ENCODE measurements around the gene NPLOC4. TPM values are rescaled to one million over a fixed set of nuclear protein-coding genes. Genes with fewer than 3 reads are reported as not detected.
"Not testable (repeated sequence)": the region's sequence is repeated elsewhere in the genome, so short reads cannot be mapped to it uniquely, and the experiment has no call there.

Gene NPLOC4
- total RNA-seq, 1 experiment from 2014 or later = 139 TPM

DNA sequence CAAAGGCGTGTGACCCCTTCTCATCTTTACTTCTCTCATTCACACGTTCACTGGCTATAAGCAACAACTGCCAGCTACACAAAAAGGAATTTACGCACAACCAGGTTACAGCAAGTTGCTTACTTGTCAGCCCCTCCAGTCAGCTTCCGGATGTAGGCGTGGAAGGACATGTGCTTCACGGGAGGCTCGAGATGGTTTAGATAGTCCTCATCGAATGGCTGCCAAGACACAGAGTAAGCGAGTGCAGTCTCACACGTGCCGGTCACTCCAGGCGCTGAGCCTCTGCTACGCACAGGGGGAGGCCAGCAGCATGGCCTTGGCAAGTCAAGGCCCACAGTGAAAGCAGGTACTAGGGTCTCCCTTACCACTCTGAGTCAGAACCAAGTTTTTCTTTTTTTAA lies 28.3 kb downstream of the NPLOC4 start:
- in situ Hi-C loops (cut with HindIII; ENCODE audit: low pct_unique_long_range_greater_than_20kb, low sequenced_read_pairs) = no loop called here
- DNase-seq (ENCODE audit: low read depth, low spot score) = no peak

DNA sequence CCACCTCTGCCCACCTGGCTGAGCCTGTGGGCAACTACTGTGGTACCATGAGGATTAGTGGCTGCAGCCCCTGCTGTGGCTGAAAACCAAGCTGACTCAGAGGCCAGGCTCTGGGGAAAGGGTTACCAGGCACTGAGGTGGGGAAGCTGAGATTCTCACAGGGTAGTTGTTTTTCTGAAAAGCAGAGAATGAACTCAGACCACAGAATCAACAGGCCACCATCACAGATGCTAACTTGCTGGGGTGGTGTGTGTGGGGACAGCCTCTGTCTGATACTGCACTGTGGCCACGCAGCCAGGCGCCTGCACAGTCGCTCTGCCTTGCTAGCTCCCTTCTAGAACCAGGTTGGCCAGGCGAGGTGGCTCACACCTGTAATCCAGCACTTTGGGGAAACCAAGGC lies 28.8 kb downstream of the NPLOC4 start:
- in situ Hi-C loops (cut with HindIII; ENCODE audit: low pct_unique_long_range_greater_than_20kb, low sequenced_read_pairs) = no loop called here
- DNase-seq (ENCODE audit: low read depth, low spot score) = no peak

GRCh38 chr17:81607431-81607830 lies 29.5 kb downstream of the NPLOC4 start:
- no peak for DNase-seq (ENCODE audit: low read depth, low spot score)
- in situ Hi-C loops (cut with HindIII; ENCODE audit: low pct_unique_long_range_greater_than_20kb, low sequenced_read_pairs) = no loop called here

DNA sequence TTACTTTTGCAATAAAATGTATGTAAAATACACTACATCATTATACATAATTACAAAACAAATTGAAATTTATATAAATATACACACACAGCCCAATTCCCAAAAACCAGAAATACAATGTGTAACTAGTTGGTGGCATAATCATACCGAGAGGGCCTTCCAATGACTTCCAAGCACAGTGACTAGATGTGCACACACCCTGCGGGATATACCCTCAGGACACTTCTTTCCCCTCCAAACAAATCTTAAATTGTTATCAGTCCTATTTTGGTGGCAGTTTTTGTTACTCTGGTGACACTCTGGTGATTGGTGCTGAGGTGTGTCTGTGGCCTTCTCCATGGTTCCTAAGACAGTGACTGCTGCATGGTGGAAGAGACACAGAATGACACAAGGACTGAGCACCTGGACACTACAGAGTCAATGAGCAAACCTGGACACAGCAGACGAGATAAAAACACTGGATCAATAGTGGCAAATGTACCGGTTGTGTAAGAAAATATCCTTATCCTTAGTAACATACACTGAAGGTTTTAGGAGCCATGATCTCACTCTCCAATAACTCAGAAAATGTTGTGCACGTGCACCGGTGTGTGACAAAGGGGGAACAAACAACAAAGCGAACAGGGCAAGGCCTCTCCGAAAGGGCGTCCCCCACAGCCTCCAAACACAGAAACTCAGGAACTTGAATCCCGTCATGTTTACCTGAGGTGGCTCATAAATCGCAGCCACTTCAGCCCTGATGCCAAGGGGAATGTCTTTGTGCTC lies 32.9 kb downstream of the NPLOC4 start:
- in situ Hi-C loops (cut with HindIII; ENCODE audit: low pct_unique_long_range_greater_than_20kb, low sequenced_read_pairs) = no loop called here
- no peak for DNase-seq (ENCODE audit: low read depth, low spot score)

DNA sequence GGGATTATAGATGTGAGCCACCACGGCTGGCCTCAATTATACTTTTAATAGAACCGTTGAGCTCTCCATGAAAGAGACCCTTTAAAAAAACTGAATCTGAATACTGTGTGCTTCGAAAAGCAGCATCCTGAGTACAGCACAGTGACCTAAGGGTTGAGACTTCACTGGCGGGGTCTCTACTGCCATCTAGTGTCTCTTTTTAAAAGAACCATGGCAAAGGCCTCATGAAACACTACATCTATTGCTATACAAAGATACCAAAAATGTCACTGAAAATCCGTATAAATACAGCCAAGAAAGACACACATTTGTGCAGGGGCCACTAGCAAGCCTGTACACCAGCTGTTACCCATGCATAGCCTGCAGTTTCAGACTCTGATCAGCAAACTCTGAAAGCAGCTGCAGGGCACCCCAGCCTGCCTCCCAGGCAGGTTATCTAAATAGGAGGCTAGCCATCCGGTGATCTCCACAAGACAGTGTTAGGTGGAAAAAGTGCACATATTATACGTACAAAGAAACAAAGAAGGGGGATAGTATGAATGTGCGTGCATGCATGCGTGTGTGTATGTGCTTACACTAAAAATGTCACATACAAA lies 35.3 kb downstream of the NPLOC4 start:
- DNase-seq (ENCODE audit: low read depth, low spot score) = peak; percentile 91

GRCh38 chr17:81599719-81600486 lies 37.0 kb downstream of the NPLOC4 start:
- no peak for DNase-seq (ENCODE audit: low read depth, low spot score)
- in situ Hi-C loops (cut with HindIII; ENCODE audit: low pct_unique_long_range_greater_than_20kb, low sequenced_read_pairs) = no loop called here

More for the DNA sequence above, 35.3 kb downstream of the NPLOC4 start:
- in situ Hi-C loops (cut with HindIII; ENCODE audit: low pct_unique_long_range_greater_than_20kb, low sequenced_read_pairs) = no loop called here

DNA sequence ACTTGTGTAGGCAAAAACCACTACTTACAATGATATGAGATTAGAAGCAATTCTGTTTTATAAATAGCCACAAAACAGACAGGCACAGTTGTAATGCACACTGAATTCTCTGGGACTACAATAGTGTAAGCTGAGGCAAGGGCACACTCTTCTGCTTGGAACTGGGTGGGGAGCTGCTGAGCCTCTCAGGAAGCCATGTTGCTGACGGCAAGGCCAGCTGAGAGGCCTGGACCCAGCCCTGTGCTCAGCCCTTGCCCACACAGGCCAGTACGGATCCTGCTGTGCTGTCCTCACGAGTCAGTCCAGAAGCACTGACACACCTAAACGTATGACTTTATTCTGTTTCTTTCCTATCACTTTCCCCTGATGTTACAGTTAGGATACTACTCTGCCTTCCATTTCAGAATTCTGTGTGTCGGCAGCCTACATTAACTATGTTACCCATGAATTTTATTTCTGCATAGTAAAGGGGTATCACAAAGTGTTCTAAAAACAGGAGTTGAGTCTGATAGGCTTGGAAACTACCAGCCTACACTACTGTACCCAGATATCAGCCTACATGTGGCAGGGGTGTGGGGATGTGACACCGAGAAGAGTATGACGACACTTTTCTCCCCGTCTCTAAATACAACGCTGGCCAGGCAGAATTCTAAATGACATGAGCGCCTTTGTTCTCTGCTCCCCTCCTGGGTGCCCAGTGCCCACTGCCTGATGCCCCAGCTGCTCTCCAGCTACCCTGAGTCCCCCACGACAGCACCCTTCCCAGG lies 43.6 kb downstream of the NPLOC4 start:
- DNase-seq (ENCODE audit: low read depth, low spot score) = no peak

GRCh38 chr17:81591971-81592370 lies 44.9 kb downstream of the NPLOC4 start:
- in situ Hi-C loops (cut with HindIII; ENCODE audit: low pct_unique_long_range_greater_than_20kb, low sequenced_read_pairs) = no loop called here
- DNase-seq (ENCODE audit: low read depth, low spot score) = no peak

More for the DNA sequence above, 43.6 kb downstream of the NPLOC4 start:
- in situ Hi-C loops (cut with HindIII; ENCODE audit: low pct_unique_long_range_greater_than_20kb, low sequenced_read_pairs) = no loop called here

DNA sequence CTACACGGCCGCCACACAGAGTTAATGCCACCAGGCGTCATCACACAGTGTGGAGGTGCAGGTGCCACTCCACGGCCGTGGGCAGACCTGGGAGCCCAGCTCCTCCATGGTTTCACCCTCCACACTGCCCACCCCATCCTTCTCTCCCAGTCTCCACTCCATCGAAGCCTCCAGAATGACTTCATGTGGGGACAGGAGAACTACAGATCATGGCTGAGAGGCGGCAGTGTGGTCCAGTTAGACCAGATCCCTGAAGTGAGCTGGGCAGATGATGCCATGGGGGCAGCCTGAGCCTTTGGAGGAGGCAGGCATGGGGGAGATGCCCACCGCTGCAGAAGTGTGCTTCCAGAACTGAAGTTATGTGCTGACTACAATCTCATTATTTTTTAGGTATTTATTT lies 46.8 kb downstream of the NPLOC4 start:
- DNase-seq (ENCODE audit: low read depth, low spot score) = no peak
- in situ Hi-C loops (cut with HindIII; ENCODE audit: low pct_unique_long_range_greater_than_20kb, low sequenced_read_pairs) = no loop called here

DNA sequence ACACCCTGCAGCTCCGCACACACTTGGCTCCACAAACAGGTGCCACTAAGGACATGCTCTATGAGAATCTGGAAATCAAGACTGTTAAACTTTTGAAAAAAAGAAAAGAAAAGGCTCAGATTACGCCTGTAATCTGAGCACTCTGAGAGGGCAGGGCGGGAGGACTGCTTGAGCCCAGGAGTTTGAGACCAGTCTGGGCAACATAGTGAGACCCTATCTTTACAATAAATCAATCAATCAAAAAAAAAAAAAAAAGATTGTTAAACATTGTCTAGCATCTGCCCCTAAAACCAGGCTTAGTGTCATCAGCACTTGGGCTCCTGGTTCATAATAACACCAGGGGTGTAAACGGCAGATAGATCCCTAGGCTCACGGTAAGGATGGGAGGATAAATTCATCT lies 47.3 kb downstream of the NPLOC4 start:
- in situ Hi-C loops (cut with HindIII; ENCODE audit: low pct_unique_long_range_greater_than_20kb, low sequenced_read_pairs) = no loop called here
- DNase-seq (ENCODE audit: low read depth, low spot score) = no peak

DNA sequence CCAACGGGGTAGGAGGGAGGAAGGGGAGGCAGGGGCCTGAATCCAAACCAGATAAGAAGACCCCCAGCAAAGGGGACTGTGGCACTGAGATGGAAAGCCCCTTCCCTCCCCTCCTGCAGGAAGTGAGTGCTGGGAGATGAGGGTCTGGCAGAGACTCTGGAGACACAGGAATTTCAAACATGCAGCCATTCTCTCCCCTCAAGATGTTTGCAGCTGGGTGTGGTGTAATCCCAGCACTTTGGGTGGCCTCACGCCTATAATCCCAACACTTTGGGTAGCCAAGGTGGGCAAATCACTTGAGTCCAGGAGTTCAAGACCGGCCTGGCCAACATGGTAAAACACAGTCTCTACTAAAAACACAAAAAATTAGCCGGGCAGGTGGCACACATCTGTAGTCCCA lies 50.8 kb downstream of the NPLOC4 start:
- in situ Hi-C loops (cut with HindIII; ENCODE audit: low pct_unique_long_range_greater_than_20kb, low sequenced_read_pairs) = no loop called here
- no peak for DNase-seq (ENCODE audit: low read depth, low spot score)

GRCh38 chr17:81584771-81585170 lies 52.1 kb downstream of the NPLOC4 start:
- DNase-seq (ENCODE audit: low read depth, low spot score); in situ Hi-C loops (cut with HindIII; ENCODE audit: low pct_unique_long_range_greater_than_20kb, low sequenced_read_pairs): not testable (repeated sequence)

- DNase-seq (ENCODE audit: low read depth, low spot score) = no peak
- in situ Hi-C loops (cut with HindIII; ENCODE audit: low pct_unique_long_range_greater_than_20kb, low sequenced_read_pairs) = no loop called here
These were observed 53.1 kb downstream of the NPLOC4 start for GRCh38 chr17:81583589-81584342.

GRCh38 chr17:81582749-81583148 lies 54.2 kb downstream of the NPLOC4 start:
- in situ Hi-C loops (cut with HindIII; ENCODE audit: low pct_unique_long_range_greater_than_20kb, low sequenced_read_pairs) = no loop called here

GRCh38 chr17:81582341-81582740 lies 54.6 kb downstream of the NPLOC4 start:
- in situ Hi-C loops (cut with HindIII; ENCODE audit: low pct_unique_long_range_greater_than_20kb, low sequenced_read_pairs) = no loop called here
- DNase-seq (ENCODE audit: low read depth, low spot score) = no peak

More at GRCh38 chr17:81582749-81583148, 54.2 kb downstream of the NPLOC4 start:
- DNase-seq (ENCODE audit: low read depth, low spot score) = no peak

- in situ Hi-C loops (cut with HindIII; ENCODE audit: low pct_unique_long_range_greater_than_20kb, low sequenced_read_pairs) = no loop called here
- no peak for DNase-seq (ENCODE audit: low read depth, low spot score)
These were observed 55.2 kb downstream of the NPLOC4 start for GRCh38 chr17:81581758-81582157.

- in situ Hi-C loops (cut with HindIII; ENCODE audit: low pct_unique_long_range_greater_than_20kb, low sequenced_read_pairs) = no loop called here
- no peak for DNase-seq (ENCODE audit: low read depth, low spot score)
These were observed 56.4 kb downstream of the NPLOC4 start for GRCh38 chr17:81580481-81580880.
